Endothelial cell (in vitro differentiated cells): ENCODE data around the gene NDUFB4. TPM values are rescaled to one million over a fixed set of nuclear protein-coding genes. Genes with fewer than 3 reads are reported as not detected.

Source experiments
- DNase-seq: peaks from one replicate; pipeline ENCODE4 v3.0.0; 2021; ENCODE audit warnings: low spot score
- H3K27ac Mint-ChIP-seq: one replicate; pipeline ENCODE4 v1.8.0; 2021; ENCODE audit warnings: mixed read lengths, inconsistent platforms; ENCODE audit not compliant: unreplicated experiment
- H3K27me3 Mint-ChIP-seq: one replicate; pipeline ENCODE4 v1.8.0; 2021; ENCODE audit warnings: mild to moderate bottlenecking, moderate library complexity, mixed read lengths, inconsistent platforms; ENCODE audit not compliant: unreplicated experiment
- H3K36me3 Mint-ChIP-seq: one replicate; pipeline ENCODE4 v1.8.0; 2021; ENCODE audit warnings: mild to moderate bottlenecking, low read depth, mixed read lengths, inconsistent platforms; ENCODE audit not compliant: unreplicated experiment
- H3K4me1 Mint-ChIP-seq: one replicate; pipeline ENCODE4 v1.8.0; 2021; ENCODE audit warnings: mild to moderate bottlenecking, mixed read lengths, inconsistent platforms; ENCODE audit not compliant: unreplicated experiment
- H3K4me3 Mint-ChIP-seq: one replicate; pipeline ENCODE4 v1.8.0; 2021; ENCODE audit warnings: mild to moderate bottlenecking, mixed read lengths, inconsistent platforms; ENCODE audit not compliant: unreplicated experiment
- H3K9me3 Mint-ChIP-seq: one replicate; pipeline ENCODE4 v1.8.0; 2021; ENCODE audit warnings: mixed read lengths, inconsistent platforms; ENCODE audit not compliant: unreplicated experiment
- total RNA-seq: library from RNA; stranded (reverse); fragmentation: NEBNext Ultra II Directional; extraction: Animal tissue kit (Norgen Biotek cat#: 25700); gene quantifications from one replicate; pipeline ENCODE4 v1.2.1, GENCODE V29; 2021; ENCODE audit not compliant: unreplicated experiment
- TF ChIP-seq, protein P1 (sequence below): fragments of 200-600 bp; sonication (generic); IDR thresholded peaks from one replicate; pipeline ENCODE4 v1.5.0; 2021; ENCODE audit warnings: antibody characterized with exemption; ENCODE audit not compliant: unreplicated experiment

Gene NDUFB4
- total RNA-seq, 1 donor from 2014 or later, result 92.6 TPM

DNA sequence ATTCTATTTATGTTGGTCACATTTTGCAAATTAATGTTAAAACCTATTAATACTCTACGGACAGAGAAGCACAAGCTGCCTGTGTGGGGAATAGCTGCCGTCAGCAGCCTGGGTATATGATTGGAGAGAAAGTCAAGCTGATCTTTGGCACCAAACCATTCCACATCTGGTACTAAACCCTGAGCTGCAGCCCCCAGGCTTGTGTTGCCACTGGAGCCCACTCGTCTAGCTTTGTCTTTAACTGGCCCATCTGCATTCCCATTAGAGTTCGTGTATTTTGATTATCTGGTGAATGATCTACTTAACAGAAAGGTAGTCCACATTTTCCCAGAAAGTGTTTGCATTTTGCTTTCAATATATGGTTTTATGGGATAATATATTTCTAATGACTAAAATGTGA, 5.4 kb downstream of the NDUFB4 start:
- Mint-ChIP-seq H3K9me3 (no peaks in the 10 kb centered on the region), H3K4me3 (no peak overlapping the region), H3K36me3 (peaks cover 6% of the 10 kb centered on the region), H3K4me1 (peaks cover 7% of the 10 kb centered on the region), H3K27ac (no peak overlapping the region), H3K27me3 (no peaks in the 10 kb centered on the region)
- TF ChIP-seq, protein P1, sequence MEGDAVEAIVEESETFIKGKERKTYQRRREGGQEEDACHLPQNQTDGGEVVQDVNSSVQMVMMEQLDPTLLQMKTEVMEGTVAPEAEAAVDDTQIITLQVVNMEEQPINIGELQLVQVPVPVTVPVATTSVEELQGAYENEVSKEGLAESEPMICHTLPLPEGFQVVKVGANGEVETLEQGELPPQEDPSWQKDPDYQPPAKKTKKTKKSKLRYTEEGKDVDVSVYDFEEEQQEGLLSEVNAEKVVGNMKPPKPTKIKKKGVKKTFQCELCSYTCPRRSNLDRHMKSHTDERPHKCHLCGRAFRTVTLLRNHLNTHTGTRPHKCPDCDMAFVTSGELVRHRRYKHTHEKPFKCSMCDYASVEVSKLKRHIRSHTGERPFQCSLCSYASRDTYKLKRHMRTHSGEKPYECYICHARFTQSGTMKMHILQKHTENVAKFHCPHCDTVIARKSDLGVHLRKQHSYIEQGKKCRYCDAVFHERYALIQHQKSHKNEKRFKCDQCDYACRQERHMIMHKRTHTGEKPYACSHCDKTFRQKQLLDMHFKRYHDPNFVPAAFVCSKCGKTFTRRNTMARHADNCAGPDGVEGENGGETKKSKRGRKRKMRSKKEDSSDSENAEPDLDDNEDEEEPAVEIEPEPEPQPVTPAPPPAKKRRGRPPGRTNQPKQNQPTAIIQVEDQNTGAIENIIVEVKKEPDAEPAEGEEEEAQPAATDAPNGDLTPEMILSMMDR, result no peak
- DNase-seq, result no peak

DNA sequence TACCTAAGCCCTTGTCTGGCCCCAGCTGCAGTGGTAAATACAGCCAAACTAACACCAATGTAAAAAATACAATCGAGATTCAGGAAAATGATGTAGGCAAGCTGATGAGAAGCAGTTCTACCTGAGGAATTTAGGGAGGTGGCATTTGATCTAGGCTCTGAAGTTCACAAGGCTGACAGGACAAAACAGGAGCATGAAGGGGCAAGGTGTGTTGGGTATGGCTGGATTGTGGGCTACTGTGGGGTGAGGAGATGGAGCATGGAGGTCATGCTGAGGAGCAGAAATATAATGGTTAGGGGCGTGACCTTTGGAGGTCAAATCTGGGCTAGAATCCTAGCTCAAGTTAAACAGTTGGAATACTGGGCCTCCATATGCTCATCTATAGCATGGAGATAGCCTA, 6.5 kb downstream of the NDUFB4 start:
- no peak for DNase-seq
- Mint-ChIP-seq H3K36me3 (peaks cover 6% of the 10 kb centered on the region), H3K27me3 (no peaks in the 10 kb centered on the region), H3K27ac (no peak overlapping the region), H3K4me1 (no peaks in the 10 kb centered on the region), H3K9me3 (no peaks in the 10 kb centered on the region), H3K4me3 (no peak overlapping the region)
- TF ChIP-seq, protein P1, result no peak

DNA sequence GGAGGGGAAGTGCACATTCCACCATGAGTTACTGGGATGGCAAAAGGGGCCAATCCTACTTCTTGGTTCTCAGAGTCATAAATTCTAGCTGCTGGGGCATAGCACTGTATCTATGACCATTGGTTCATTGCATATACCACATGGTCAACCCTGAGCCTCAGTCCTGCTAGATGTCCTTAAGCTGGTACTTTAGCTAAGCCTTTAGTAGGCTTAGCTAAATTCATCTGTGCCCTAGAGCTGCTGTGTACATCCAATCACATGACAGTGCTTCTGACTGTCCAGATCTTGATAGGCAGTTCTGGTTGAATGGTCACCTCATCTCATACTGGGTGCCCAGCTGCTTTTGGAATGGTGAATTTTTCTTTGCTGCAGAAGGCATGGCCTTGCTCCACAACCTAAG, 8.2 kb downstream of the NDUFB4 start:
- H3K36me3 Mint-ChIP-seq, result peaks cover 6% of the 10 kb centered on the region
- no peaks in the 10 kb centered on the region for H3K27me3 Mint-ChIP-seq
- no peaks in the 10 kb centered on the region for H3K4me1 Mint-ChIP-seq
- TF ChIP-seq, protein P1, result no peak
- no peak overlapping the region for H3K4me3 Mint-ChIP-seq
- H3K27ac Mint-ChIP-seq, result no peak overlapping the region
- DNase-seq, result no peak
- no peaks in the 10 kb centered on the region for H3K9me3 Mint-ChIP-seq

DNA sequence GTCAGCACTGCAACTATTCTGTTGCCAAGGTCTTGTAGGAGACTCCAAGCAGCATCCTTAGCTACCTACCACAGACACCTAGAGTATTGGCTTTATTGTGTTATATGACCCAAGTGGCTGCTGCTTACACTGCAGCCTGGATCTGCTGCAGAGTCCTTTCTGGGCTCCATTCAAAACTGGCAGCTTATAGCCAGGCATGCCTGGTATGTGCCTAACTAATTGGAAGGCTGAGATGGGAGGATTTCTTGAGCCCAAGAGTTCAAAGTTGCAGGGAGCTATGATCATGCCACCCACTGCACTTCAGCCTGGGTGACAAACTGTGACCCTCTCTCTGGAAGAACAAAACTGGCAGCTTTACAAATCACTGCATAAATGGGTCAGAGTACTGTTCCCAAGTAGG, 8.6 kb downstream of the NDUFB4 start:
- H3K27ac Mint-ChIP-seq, result no peak overlapping the region
- peaks cover 6% of the 10 kb centered on the region for H3K36me3 Mint-ChIP-seq
- no peak for DNase-seq
- H3K4me1 Mint-ChIP-seq, result no peaks in the 10 kb centered on the region
- TF ChIP-seq, protein P1, result no peak
- H3K27me3 Mint-ChIP-seq, result peaks cover 3% of the 10 kb centered on the region
- no peaks in the 10 kb centered on the region for H3K9me3 Mint-ChIP-seq
- no peak overlapping the region for H3K4me3 Mint-ChIP-seq

DNA sequence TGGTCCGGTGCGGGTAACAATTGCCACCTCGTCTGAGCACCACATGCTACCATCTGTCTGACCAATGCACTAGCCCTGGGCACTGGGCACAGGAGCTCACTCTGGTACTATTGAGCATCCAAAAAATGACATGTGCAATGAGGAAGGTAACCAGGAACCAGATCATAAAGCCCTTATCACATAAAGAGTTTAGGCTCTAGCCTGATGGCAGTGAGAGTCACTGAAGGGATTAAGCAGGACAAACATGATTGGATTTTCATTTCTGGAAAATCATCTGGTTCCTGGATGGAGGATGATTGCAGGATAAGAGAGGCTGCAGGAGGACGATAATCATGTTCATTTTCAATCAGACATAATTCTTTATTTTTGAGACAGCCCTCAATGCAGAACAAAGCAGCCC, 12.4 kb downstream of the NDUFB4 start:
- Mint-ChIP-seq H3K36me3 (no peaks in the 10 kb centered on the region), H3K27ac (no peak overlapping the region), H3K27me3 (peaks cover 7% of the 10 kb centered on the region), H3K4me3 (no peak overlapping the region), H3K4me1 (no peaks in the 10 kb centered on the region), H3K9me3 (no peaks in the 10 kb centered on the region)
- DNase-seq, result no peak
- TF ChIP-seq, protein P1, result no peak
